IPS-18a (cell line): ENCODE data around the gene PLXNA2.

Experiments
- H3K27ac ChIP-seq: one replicate; pipeline ENCODE4 v1.5.1; 2013; ENCODE audit warnings: low read length
- H3K27me3 ChIP-seq: one replicate; pipeline ENCODE4 v1.6.1; 2013; ENCODE audit warnings: mild to moderate bottlenecking, low read length; ENCODE audit not compliant: control insufficient read depth, insufficient read depth
- H3K36me3 ChIP-seq: one replicate; pipeline ENCODE4 v1.6.1; 2013; ENCODE audit warnings: low read depth, low read length; ENCODE audit not compliant: control insufficient read depth
- H3K4me1 ChIP-seq: one replicate; pipeline ENCODE4 v1.6.1; 2013; ENCODE audit warnings: low read depth, low read length; ENCODE audit not compliant: control insufficient read depth
- H3K4me3 ChIP-seq: one replicate; pipeline ENCODE4 v1.5.1; 2013; ENCODE audit warnings: low read length
- H3K9ac ChIP-seq: one replicate; pipeline ENCODE4 v1.6.1; 2013; ENCODE audit warnings: mild to moderate bottlenecking, low read length, moderate library complexity
- H3K9me3 ChIP-seq: one replicate; pipeline ENCODE4 v1.6.1; 2013; ENCODE audit warnings: low read depth, low read length; ENCODE audit not compliant: control insufficient read depth

Gene PLXNA2

GRCh38 chr1:208218237-208219097 is 25.7 kb downstream of the PLXNA2 start:
- Histone ChIP-seq H3K9me3 (no peaks in the 10 kb centered on the region), H3K4me3 (no peak overlapping the region), H3K4me1 (peaks cover 4% of the 10 kb centered on the region), H3K27ac (no peak overlapping the region), H3K36me3 (no peaks in the 10 kb centered on the region), H3K27me3 (no peaks in the 10 kb centered on the region), H3K9ac (no peak overlapping the region)

- H3K9ac ChIP-seq = no peak overlapping the region
- peaks cover 5% of the 10 kb centered on the region for H3K4me1 ChIP-seq
- no peak overlapping the region for H3K27ac ChIP-seq
- no peaks in the 10 kb centered on the region for H3K27me3 ChIP-seq
- H3K9me3 ChIP-seq = no peaks in the 10 kb centered on the region
- no peak overlapping the region for H3K4me3 ChIP-seq
- no peaks in the 10 kb centered on the region for H3K36me3 ChIP-seq
These were observed 26.4 kb downstream of the PLXNA2 start for GRCh38 chr1:208217781-208218180.

- no peaks in the 10 kb centered on the region for H3K36me3 ChIP-seq
- H3K4me1 ChIP-seq = peaks cover 5% of the 10 kb centered on the region
- H3K9me3 ChIP-seq = no peaks in the 10 kb centered on the region
- H3K27ac ChIP-seq = no peak overlapping the region
- no peak overlapping the region for H3K9ac ChIP-seq
- H3K4me3 ChIP-seq = no peak overlapping the region
- H3K27me3 ChIP-seq = no peaks in the 10 kb centered on the region
These were observed 27.4 kb downstream of the PLXNA2 start for GRCh38 chr1:208216806-208217205.

GRCh38 chr1:208216062-208216461 is 28.1 kb downstream of the PLXNA2 start:
- Histone ChIP-seq H3K27me3 (no peaks in the 10 kb centered on the region), H3K9ac (no peak overlapping the region), H3K9me3 (no peaks in the 10 kb centered on the region), H3K4me3 (no peak overlapping the region), H3K27ac (no peak overlapping the region), H3K36me3 (no peaks in the 10 kb centered on the region), H3K4me1 (peaks cover 5% of the 10 kb centered on the region)

- H3K27ac ChIP-seq = no peak overlapping the region
- no peaks in the 10 kb centered on the region for H3K36me3 ChIP-seq
- no peak overlapping the region for H3K4me3 ChIP-seq
- no peaks in the 10 kb centered on the region for H3K9me3 ChIP-seq
- H3K4me1 ChIP-seq = peaks cover 5% of the 10 kb centered on the region
- no peak overlapping the region for H3K9ac ChIP-seq
- no peaks in the 10 kb centered on the region for H3K27me3 ChIP-seq
These were observed 28.8 kb downstream of the PLXNA2 start for GRCh38 chr1:208215393-208215792.

- no peak overlapping the region for H3K4me3 ChIP-seq
- H3K27me3 ChIP-seq = no peaks in the 10 kb centered on the region
- no peaks in the 10 kb centered on the region for H3K36me3 ChIP-seq
- H3K4me1 ChIP-seq = peaks cover 5% of the 10 kb centered on the region
- no peak overlapping the region for H3K27ac ChIP-seq
- no peaks in the 10 kb centered on the region for H3K9me3 ChIP-seq
- H3K9ac ChIP-seq = no peak overlapping the region
These were observed 30.4 kb downstream of the PLXNA2 start for GRCh38 chr1:208213786-208214185.

- no peaks in the 10 kb centered on the region for H3K36me3 ChIP-seq
- H3K4me1 ChIP-seq = peaks cover 5% of the 10 kb centered on the region
- no peak overlapping the region for H3K4me3 ChIP-seq
- H3K27me3 ChIP-seq = no peaks in the 10 kb centered on the region
- H3K9me3 ChIP-seq = no peaks in the 10 kb centered on the region
- H3K27ac ChIP-seq = no peak overlapping the region
- no peak overlapping the region for H3K9ac ChIP-seq
These were observed 31.3 kb downstream of the PLXNA2 start for GRCh38 chr1:208212893-208213292.

GRCh38 chr1:208211921-208212843 is 32.0 kb downstream of the PLXNA2 start:
- no peak overlapping the region for H3K9ac ChIP-seq
- H3K9me3 ChIP-seq = no peaks in the 10 kb centered on the region
- no peaks in the 10 kb centered on the region for H3K36me3 ChIP-seq
- H3K4me1 ChIP-seq = peaks cover 5% of the 10 kb centered on the region
- no peak overlapping the region for H3K4me3 ChIP-seq
- H3K27ac ChIP-seq = no peak overlapping the region
- no peaks in the 10 kb centered on the region for H3K27me3 ChIP-seq

GRCh38 chr1:208209896-208210589 is 34.1 kb downstream of the PLXNA2 start:
- Histone ChIP-seq H3K36me3 (no peaks in the 10 kb centered on the region), H3K9me3 (no peaks in the 10 kb centered on the region), H3K9ac (no peak overlapping the region), H3K27me3 (no peaks in the 10 kb centered on the region), H3K4me3 (no peak overlapping the region), H3K4me1 (peaks cover 5% of the 10 kb centered on the region), H3K27ac (no peak overlapping the region)

- Histone ChIP-seq H3K27me3 (no peaks in the 10 kb centered on the region), H3K9me3 (no peaks in the 10 kb centered on the region), H3K9ac (no peak overlapping the region), H3K4me3 (no peak overlapping the region), H3K36me3 (no peaks in the 10 kb centered on the region), H3K27ac (no peak overlapping the region), H3K4me1 (peaks cover 5% of the 10 kb centered on the region)
These were observed 34.9 kb downstream of the PLXNA2 start for GRCh38 chr1:208209286-208209685.

GRCh38 chr1:208208132-208208487 is 36.1 kb downstream of the PLXNA2 start:
- Histone ChIP-seq H3K36me3 (no peaks in the 10 kb centered on the region), H3K4me3 (no peak overlapping the region), H3K27ac (no peak overlapping the region), H3K4me1 (no peaks in the 10 kb centered on the region), H3K27me3 (no peaks in the 10 kb centered on the region), H3K9me3 (no peaks in the 10 kb centered on the region), H3K9ac (no peak overlapping the region)
